Stimulated activated CD4-positive, alpha-beta T cell treated with anti-CD3 and anti-CD28 coated beads, Interleukin-4, amount 100 ng/mL, for 4 hours (primary cell): ENCODE measurements around the gene TWIST2.

Experiments used
- DNase-seq, 2 experiments: peaks; one replicate each; pipeline ENCODE4 v3.0.0-alpha.2; 2020

TWIST2 gene

DNA sequence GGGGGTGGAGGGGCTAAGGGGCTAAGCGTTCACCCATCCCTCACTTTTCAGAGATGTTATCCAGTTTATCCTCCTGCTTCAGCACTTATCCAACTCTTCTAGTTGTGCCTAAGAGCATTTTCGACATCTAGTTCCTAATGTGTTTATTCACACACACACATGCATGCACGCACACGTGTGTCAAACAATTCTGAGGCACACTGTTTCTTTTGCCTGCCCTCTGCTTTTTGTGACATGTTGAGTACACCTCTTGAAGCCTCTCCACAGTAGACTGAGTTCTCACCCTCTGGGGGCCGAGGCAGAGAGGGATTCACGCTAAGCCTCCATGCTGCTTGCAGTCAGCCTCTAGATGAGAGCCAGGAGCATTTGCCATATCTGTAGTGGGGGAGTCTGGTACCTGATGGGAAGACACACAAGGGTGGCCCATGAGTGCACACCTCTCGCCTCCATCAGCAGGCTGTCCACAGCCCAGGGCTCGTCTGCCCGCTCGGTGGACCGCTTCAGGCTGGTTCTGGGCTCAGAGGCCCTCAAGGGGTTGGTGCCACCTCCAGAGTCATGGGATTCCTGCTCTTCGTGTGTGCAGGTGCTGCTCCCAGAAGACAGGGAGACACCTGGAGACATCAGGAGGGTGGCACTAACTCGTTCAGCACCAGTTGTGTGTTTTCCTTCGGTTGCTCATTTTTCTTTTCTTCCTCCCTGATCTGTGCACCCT lies 11.9 kb downstream of the TWIST2 start:
- DNase-seq = no peak

DNA sequence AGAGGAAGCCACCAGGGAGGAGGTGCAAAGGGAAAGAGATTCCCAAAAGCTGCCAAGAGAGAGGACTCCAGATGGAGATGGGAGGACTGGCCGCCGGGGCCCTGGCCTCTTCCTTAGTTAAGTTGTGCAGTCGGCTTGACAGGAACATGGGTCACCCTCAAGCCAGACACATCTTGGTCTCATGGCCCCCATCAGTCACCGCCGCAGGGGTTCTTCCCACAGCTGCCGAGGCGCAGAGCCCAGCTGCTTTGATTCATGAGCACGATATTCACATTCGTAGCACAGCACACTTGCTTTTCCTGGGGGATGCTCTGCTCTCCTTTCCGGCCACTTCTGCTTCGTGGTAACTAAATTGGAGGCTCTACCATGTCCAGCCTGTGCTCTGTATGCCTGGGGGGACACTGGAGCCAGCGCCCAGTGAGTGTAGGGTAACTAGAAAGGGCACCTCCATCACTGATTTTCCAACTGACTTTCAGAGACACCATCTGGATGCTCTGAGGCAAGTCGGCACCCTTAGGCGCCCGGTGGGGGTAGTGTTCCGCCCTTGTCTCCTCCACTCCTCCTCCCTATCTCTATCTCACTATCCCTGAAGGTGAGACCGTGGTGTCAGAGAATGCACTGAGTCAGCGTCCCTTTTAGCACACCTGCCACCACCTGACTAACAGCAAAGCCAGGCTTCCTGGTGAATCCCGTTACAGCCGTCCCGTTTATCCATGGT lies 13.3 kb downstream of the TWIST2 start:
- DNase-seq = no peak

DNA sequence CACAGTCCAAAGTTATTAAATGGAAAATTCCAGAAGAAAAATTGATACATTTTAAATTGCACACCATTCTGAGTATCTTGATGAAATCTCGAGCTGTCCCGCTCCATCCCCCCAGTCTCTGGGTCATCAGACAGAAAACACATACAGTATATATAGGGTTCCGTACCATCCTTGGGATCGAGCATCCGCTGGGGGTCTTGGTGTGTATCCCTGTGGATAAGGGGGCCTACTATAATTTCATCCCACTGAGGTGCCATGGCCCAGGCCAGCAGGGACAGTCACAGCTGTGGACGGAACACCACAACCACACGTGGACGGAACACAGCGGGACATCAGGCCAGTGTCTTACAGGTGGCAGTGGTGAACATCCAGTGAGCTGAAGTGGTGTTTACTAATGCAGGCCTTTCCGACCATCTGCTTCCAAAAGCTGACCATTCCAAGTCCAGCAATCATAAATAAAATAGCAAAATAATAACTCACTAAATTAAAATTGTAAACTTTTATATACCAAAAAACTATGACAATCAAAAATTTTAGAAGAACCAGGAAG lies 14.0 kb downstream of the TWIST2 start:
- no peak for DNase-seq

DNA sequence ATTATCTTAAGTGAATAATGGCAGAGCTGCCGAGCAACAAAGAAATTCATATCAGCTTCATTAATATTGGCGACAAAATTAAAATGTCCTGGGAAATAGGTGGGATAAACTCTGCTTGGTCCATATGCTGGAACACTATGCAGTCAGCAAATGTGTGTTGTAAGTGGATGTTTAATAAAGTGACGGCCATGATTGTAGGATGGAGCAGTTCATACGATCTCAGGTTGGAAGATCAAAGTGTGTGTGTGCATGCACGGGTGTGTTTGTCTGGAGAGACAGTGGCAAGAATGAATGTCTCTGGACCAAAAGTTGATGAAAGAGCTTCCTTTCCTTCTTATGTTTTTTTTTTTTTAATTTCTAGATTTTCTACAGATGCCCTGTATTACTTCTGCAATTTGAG lies 14.8 kb downstream of the TWIST2 start:
- DNase-seq = no peak

DNA sequence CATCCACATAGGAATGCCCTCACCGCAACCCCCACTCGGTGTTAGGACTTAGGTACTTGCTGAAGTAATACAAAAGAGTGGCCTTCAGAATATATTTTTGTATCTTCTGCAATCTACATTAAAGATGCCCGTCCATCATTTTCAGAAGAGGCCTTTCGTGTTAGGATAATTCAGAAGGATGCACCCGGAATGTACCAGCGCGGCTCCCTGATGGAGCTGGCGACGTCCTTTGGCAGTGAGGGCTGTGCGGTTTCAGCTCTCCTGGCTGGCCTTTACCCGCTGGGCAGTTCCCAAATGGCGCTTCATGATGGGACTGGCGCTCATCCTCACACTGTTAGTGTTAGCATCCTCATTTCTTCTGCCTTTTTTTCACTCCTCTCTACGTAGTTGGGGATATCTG lies 15.3 kb downstream of the TWIST2 start:
- no peak for DNase-seq

DNA sequence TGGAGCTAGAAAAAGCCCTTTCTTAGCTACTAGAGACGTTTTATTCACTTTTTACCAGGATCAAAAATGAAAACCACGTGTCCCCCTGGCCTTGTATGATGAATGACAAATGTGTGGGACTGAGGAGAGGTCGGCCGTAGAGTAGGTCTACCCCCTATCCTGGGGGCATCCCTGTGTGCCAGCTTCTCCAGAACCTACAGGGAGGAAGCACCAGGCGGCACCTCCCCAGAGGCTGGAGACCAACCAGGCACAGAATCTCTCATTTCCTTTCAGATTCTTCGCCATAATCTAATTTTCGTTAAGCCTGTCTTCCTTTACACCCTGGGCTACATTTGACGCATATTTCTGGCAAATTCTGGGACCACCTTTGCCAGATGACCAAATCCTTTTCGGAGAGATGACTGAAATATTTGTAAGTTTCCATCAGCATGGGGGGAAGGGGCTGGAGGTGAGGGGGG lies 15.9 kb downstream of the TWIST2 start:
- DNase-seq = no peak

DNA sequence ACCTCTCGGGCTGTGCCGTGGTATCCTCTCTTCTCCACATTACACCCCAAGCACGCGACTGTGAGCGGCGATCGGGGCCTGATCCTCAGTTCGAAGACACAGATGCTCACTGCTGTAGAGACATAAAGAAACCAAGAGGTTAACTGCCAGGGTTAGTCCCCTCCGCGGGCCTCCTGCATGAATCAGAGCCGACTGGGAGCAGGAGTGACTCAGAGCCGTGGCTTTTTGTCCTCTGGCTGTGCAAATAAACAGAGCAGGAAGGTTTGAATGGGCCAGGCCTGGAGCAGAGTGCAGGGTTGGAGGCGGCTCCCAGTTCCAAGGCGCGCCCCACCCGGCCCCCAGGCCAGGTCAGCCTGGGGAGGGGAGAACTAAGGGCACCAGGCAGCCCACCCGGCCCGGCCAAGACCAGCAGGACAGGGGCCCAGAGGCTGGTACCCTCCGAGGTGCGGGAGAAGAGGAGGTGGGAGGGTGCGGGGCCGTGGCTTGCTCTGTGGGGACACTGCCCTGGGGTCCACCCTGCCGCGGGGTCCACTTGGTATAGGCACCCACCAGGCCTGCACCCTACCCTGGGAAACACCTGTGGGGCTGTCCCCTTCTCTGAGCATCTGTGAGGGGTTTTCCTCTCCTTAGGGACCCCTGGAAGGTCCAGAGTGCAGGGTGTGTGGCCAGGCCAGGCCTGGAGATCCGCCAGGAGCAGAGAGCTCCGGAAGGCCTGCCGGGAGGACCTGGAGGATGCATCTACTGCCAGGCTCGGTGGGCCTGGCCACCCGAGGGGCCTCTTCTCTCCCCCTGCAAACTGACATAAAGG lies 16.5 kb downstream of the TWIST2 start:
- peak in 1 of 2 experiments; percentile 13 for DNase-seq

DNA sequence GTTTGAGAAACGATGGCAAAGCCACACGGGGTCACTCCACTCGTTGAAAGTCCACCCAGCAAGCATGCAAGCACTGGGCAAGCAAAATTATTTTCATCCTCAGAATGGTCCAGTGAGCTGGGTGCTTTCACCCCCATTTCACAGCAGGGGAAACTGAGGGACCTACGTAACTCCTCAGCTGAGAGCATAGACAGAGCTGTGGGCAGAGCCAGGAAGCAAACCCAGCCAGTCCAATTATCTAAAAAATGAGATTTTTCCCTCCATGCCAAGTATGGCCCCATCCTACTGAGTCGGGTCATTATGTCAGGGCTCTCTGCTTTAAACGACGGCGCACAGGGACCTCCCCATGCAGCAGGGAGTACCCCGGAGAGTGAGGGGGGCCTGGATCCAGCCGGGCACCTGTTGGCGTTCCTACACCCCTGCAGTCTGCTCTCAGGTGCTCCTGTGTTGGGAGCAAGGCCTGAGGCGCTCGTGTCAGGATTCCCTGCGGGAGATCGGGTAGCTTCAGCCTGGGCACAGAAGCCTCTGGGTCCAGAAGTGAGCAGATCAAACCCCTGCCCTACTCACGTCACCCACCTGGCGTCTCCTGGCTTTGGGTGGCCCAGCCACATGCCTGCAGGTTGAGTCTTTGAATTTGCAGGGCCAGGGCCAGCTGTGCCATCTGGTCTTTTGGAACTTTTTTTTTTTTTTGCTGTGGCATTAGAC lies 17.3 kb downstream of the TWIST2 start:
- no peak for DNase-seq

DNA sequence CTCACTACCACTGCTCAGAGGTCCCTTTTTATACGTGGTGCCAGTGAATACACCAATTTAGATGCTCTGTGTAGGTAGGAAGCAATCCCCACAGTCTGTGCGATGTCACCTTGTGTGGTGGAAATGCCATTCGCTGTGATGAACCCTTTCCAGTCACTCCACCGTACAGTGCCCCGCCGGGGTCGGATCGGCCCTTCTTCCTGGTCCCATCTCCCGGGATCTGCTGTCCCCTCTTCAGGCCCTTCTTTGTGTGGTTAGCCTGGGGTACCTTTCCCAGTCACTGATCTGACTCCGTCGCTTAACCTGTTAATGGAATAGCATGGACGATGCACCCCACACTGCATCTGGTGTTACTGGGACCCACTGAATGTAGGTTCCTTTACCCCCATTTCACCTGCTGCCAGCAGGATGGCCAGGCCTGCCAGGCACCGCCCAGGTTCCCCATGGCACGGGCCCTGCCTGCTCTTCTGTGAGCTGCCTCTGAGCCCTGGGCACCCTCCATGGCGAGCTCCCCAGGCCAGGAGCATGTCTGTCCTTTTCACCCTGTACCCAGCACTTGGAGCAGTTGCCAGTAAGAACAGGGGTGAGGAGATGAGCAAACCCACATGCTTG lies 18.0 kb downstream of the TWIST2 start:
- DNase-seq = no peak

DNA sequence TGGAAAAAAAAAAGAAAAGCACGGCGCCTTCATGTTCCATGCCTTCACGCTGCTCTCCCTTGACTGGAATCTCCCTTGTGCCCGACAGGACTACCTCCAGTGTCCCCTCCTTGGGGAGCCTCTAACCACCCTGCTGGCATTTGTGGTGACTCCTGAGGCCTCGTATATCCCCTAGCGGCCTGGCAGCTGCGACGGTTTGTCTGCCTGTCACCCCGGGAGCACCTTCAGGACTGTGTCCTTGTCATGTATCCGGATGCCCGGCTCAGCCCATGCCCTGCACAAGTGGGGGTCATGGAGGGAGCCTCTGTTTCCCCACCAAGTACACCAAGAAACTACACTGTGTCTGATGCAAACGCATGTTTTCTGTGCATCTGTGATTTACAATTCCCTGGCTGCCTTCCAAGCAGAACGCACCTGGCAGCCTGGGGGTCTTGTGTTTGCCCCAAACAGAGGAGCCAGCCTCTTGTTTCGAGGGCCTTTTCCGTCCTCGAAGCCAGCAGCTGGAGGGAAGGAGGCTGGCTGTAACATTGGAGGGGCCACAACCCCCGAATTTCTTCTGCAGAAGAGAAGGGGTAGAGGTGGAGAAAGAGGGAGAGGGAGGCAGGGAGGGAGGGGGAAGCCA lies 18.9 kb downstream of the TWIST2 start:
- no peak for DNase-seq

DNA sequence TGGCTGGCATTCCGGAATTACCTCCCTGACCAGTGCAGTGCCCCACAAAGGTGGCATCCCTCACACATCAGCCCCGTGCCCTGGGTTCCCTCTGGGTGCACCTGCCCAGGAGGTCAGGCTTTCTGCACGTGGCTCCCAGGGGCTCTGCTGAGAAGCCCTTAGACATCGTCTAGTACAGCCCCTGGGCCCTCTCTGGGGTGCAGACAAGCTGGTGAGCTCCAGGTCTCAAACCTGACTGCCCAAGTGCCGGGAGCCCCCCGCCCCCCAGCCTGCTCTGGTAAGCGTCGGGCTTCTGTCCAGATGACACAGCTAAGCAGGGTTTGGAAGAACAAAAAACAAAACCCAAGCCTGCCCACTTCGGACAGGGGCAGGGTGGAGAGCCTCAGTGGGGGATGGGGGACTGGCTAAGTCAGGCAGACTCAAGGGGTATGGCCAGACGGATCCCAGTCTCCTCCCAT lies 20.2 kb downstream of the TWIST2 start:
- no peak for DNase-seq

DNA sequence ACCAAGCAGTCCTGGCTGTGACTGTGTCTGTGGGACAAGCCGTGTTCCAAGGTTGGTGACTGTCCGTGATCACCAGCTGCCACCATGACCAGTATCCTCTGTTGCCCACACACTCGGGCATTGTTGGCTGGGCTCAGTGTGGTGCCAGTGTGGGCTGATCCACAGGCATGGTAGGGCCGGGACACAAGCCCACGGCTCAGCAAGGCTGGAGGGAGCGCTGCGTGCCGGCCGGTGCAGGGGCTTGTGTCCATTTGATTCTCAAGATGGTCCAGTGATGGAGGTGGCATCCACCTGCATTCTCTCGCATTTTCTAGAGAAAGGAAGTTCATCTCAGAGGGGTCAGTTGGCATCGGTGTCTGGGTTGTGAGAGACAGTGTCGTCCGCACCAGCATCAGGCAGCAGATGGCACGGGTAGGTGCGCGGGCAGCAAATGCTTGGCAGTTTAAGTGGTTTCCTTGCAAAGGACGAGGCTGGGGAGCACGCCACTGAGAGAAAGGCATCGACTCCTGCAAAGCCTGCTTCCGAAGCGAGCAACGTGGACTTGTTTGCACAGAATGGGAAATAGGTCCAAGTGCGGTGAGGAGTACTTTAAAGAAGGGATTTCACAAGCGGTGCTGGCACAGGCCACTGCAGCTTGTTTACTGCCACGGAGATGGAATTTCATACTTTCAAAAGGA lies 20.9 kb downstream of the TWIST2 start:
- no peak for DNase-seq

DNA sequence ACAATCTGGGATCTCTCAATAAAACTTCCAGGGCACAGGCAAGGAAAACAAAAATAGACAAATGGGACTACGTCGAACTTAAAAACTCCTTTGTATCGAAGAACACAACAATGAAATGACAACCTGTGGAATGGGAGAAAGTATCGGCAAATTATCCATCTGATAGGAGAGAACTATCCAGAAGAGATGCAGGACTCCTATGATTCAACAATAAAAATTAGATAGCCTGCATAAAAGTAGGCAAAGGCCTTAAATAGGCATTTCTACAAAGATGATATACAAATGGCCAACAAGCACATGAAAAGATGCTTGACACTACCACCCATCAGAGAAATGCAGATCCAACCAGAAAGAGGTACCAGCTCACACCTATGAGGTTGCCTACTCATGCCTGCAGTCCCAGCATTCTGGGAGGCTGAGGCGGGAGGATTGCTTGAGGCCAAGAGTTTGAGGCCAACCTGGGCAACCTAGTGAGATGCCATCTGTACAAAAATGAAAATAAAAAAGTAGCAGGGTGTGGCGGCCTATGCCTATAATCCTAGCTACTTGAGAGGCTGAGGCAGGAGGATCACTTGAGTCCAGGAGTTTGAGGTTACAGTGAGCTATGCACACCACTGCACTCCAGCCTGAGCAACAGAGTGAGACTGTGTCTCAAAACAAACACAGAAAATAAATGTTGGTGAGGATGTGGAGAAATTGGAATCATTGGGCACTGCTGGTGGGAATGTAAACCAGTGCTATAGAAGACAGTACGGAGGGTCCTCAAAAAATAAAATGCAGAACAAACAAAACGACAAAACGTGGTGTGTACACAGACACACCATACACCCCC lies 21.6 kb downstream of the TWIST2 start:
- no peak for DNase-seq

DNA sequence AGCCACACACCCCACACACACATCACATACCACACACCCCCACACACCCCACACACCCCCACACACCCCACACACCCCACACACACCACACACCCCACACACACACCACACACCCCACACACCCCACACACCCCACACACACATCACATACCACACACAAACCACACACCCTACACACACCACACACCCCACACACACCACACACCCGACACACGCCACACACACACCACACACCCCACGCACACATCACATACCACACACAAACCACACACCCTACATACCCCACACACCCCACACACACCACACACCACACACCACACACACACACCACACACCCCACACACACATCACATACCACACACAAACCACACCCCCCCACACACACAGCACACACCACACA lies 22.4 kb downstream of the TWIST2 start:
- DNase-seq = no peak

DNA sequence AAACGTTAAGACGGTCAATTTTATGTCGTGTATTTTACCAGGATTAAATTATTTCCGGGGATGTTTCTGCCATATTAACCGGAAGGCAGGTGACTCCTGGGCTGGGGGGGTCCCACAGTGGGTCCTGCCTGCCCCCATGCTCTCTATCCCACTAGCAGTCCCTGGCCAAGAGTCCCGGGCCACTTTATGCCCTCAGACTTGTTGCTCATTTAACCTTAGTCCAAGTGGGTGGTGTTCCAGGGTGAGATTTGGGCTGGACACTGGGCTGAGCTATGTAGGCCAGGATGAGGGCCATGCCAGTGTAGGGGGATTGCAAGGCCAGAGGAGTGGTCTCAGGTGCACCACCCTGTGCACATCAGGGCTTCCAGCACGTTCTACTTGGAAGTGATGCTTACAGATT lies 24.1 kb downstream of the TWIST2 start:
- no peak for DNase-seq

DNA sequence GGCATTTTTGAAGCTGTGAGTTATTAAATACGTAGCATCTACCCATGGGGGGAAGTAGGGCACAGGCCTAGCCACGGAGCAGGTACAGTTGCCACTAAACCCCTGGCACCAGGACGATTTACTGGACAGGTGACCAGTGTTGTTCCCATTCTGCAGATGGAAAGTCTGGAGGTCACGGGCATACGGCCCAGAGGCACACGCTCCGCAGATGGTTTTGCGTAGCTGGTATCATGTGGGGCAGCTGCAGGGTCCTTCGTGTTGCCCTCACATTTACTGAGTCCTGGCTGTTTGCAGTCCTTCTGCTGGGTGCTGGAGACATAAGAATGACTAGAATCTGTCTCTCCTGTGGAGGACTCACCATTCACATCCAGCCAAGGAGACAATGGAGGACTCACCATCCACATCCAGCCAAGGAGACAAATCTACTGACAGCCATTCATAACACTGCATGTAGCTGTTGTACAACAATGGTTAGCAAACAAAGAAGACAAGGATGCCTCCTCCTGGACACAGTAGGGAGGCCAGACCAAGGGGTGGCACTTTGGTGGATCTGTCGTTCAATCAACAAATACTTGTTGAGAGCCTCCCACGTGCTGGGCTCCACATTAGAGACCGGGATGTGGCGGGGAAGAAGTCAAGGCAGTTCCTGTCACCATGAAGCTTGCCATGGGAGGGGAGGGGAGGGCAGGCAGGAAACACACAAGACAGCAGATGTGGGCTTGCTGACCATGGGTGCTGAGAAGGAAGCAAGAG lies 24.9 kb downstream of the TWIST2 start:
- DNase-seq = no peak

DNA sequence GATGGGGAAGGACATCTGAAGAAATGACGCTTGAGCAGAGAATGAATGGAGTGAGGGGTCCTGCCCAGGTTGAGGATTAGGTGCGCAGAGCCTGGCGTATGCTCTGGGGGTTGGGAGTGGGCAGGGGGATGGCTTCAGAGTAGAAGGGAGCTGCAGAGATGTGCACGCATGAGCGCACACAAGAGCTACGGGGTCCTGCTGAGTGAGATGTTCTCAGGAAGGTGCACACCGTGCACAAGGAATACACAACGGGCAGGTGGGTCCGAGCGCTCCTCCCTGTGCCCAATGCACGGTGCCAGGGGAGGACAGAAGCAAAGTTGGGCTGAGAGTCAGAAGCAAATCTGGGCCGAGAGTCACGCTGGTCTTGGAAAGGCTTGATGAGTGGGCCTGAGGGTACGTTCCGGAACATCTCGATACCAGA lies 25.5 kb downstream of the TWIST2 start:
- DNase-seq = no peak

DNA sequence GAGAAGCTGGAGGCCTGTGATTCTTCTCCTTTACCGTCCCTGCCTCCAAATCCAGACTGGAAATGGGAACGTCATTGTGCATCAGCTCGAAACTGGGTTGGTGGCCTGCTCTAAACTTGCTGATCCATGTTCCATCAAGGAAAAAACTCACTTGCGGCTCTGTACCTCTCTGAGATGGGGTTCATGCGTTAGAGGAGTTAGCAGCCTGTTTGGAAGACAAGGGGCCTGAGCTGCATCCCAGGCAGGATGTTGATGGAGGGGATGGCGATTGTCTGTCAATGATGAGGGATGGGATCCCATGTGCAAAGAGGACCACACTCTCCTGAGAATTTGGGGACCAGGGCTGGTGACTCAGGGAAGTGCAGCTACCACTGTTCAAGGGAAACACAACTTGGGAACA lies 26.0 kb downstream of the TWIST2 start:
- DNase-seq = no peak

DNA sequence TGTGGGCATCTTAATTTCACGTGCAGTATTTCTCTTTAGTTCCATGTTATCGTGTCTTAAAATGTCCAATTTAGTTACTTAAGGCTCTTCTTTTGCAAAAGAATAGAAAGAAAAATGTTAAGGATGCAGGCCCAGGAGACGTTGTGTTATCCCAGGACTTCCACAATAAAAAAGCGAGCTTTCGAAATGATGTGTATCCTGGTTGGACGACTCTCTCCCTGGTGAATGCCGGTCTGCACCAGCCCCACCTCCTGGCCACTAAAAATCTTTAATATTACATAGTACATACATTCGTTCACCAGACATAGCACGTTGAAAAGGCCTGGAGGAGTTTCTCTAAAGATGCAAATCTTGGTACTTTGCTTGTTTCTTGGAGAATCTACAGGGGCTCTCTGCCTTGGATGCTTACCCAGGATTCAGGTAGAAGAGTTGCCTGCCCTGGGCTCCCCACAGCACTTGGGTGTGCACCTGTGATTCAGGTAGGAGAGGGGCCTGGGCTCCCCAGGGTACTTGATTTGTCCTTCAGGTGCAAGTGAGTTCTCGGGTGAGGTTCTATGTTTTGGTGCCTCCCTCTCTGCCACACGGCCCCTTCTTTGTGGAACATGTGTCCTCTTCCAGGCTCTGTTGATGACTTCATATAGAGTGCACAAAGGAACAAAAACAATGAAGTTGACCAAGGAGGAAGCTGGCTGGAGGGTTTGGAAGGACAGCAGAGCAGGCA lies 26.6 kb downstream of the TWIST2 start:
- no peak for DNase-seq
